GM12878 (cell line): ENCODE data around the gene CCDC138. TPM values are rescaled to one million over a fixed set of nuclear protein-coding genes. Genes with fewer than 3 reads are reported as not detected.

Experiments
- ATAC-seq: fragments of 200-7000 bp; cut with Tn5 transposase; 3 replicates; pipeline ENCODE4 v1.9.1; 2020; ENCODE audit warnings: mild to moderate bottlenecking, moderate library complexity
- BruUV-seq: library from RNA; stranded (reverse); fragments of 400-500 nt; replicated peaks from 2 replicates; lab custom pipeline; 2021; lab: Mats Ljungman, UMichigan
- CTCF ChIA-PET: fragments of 300-600 bp; sonication (Branson Sonifier 250); formaldehyde crosslinking; extraction: SDS; loops from one replicate; lab custom pipeline; 2021; ENCODE audit warnings: inconsistent platforms; lab: Yijun Ruan, JAX
- POLR2A ChIA-PET: fragments of 350-600 bp; formaldehyde crosslinking; extraction: SDS; loops from one replicate; lab custom pipeline; 2021; ENCODE audit warnings: inconsistent platforms; lab: Charles Lee
- RAD21 ChIA-PET: fragments of 300-600 bp; sonication (Branson Sonifier 250); formaldehyde crosslinking; loops from one replicate; lab custom pipeline; 2023; ENCODE audit warnings: antibody characterized with exemption; ENCODE audit not compliant: unreplicated experiment; lab: Charles Lee
- SMC1A ChIA-PET: fragments of 300-600 bp; sonication (Branson Sonifier 250); formaldehyde crosslinking; loops from one replicate; lab custom pipeline; 2023; ENCODE audit not compliant: unreplicated experiment, uncharacterized antibody; lab: Charles Lee
- DNase-seq: peaks from one replicate; pipeline ENCODE4 v3.0.0-alpha.2; 2011; ENCODE audit warnings: low read depth, low spot score
- FAIRE-seq: peaks from 3 replicates; lab custom pipeline; 2011; peaks lifted over from hg19 to GRCh38; lab: Jason Lieb, UNC
- H2AFZ ChIP-seq: 2 replicates; pipeline ENCODE4 v1.6.0; 2011; ENCODE audit warnings: low read depth, low read length, control low read depth; ENCODE audit not compliant: control insufficient read depth
- H3K27ac ChIP-seq: 2 replicates; pipeline ENCODE4 v1.5.1; 2011; ENCODE audit warnings: control low read depth; ENCODE audit not compliant: control insufficient read depth, insufficient read depth
- H3K27me3 ChIP-seq, 2 experiments: replicated peaks in 1 of 2; 2 replicates each; pipeline versions ENCODE4 v1.6.0 to v1.6.1; 2011; ENCODE audit warnings: low read length in 1 of 2; ENCODE audit not compliant: control insufficient read depth in 2 of 2, insufficient read depth in 2 of 2
- H3K36me3 ChIP-seq, 2 experiments: 2 replicates each; pipeline ENCODE4 v1.5.1; 2011; ENCODE audit warnings: low read length in 1 of 2; ENCODE audit not compliant: control insufficient read depth in 2 of 2, insufficient read depth in 2 of 2
- H3K4me1 ChIP-seq: 2 replicates; pipeline ENCODE4 v1.6.1; 2011; ENCODE audit warnings: mild to moderate bottlenecking, low read length, moderate library complexity, mixed read lengths; ENCODE audit not compliant: control insufficient read depth, insufficient read depth
- H3K4me2 ChIP-seq: 2 replicates; pipeline ENCODE4 v1.6.0; 2011; ENCODE audit warnings: control low read depth; ENCODE audit not compliant: control insufficient read depth, insufficient read depth
- H3K4me3 ChIP-seq: fragments of 200-600 bp; sonication (generic); 2 replicates; pipeline ENCODE4 v1.5.1; 2016
- H3K79me2 ChIP-seq: 2 replicates; pipeline ENCODE4 v1.6.0; 2011; ENCODE audit warnings: low read length; ENCODE audit not compliant: control insufficient read depth, insufficient read depth
- H3K9ac ChIP-seq: 2 replicates; pipeline ENCODE4 v1.8.0; 2011; ENCODE audit warnings: low read length, control low read depth, mixed read lengths; ENCODE audit not compliant: control insufficient read depth, insufficient read depth
- H3K9me3 ChIP-seq: replicated peaks from 3 replicates; pipeline ENCODE4 v1.5.1; 2011; ENCODE audit warnings: mild to moderate bottlenecking, low read length; ENCODE audit not compliant: control insufficient read depth, insufficient read depth
- H4K20me1 ChIP-seq: 2 replicates; pipeline ENCODE4 v1.6.0; 2011; ENCODE audit not compliant: control insufficient read depth, insufficient read depth
- ATF7 ChIP-seq: fragments of 450-650 bp; IDR thresholded peaks from 2 replicates; pipeline ENCODE4 v1.6.1; 2016; ENCODE audit warnings: low read depth, mild to moderate bottlenecking
- BRCA1 ChIP-seq: IDR thresholded peaks from 2 replicates; pipeline ENCODE4 v1.6.1; 2011; ENCODE audit warnings: low read depth, low read length, improper control_type of control experiment
- CREB1 ChIP-seq: IDR thresholded peaks from 2 replicates; pipeline ENCODE4 v1.6.1; 2012; ENCODE audit warnings: low read depth, mild to moderate bottlenecking, inconsistent platforms
- EED ChIP-seq: sonication (generic); IDR thresholded peaks from 2 replicates; pipeline ENCODE4 v1.6.1; 2016; ENCODE audit warnings: antibody characterized with exemption, low read depth
- HCFC1 ChIP-seq: fragments of 150-350 bp; IDR thresholded peaks from 2 replicates; pipeline ENCODE4 v1.6.1; 2014; ENCODE audit warnings: low read length
- MAX ChIP-seq: IDR thresholded peaks from 2 replicates; pipeline ENCODE4 v1.6.1; 2012; ENCODE audit warnings: low read depth, low read length, improper control_type of control experiment
- MYC ChIP-seq: IDR thresholded peaks from 2 replicates; pipeline ENCODE4 v1.6.1; 2011; ENCODE audit warnings: mild to moderate bottlenecking, low read length, moderate library complexity, inconsistent platforms; ENCODE audit not compliant: insufficient read depth, insufficient replicate concordance, insufficient read length, severe bottlenecking
- NFYA ChIP-seq: IDR thresholded peaks from 2 replicates; pipeline ENCODE4 v1.6.1; 2011; ENCODE audit warnings: low read depth, mild to moderate bottlenecking, low read length, improper control_type of control experiment, borderline replicate concordance
- NR2C2 ChIP-seq: IDR thresholded peaks from 2 replicates; pipeline ENCODE4 v1.6.1; 2011; ENCODE audit warnings: borderline replicate concordance, low read depth; ENCODE audit not compliant: control insufficient read depth, insufficient read length
- NR2F1 ChIP-seq: fragments of 450-650 bp; conservative IDR thresholded peaks from 2 replicates; pipeline ENCODE4 v1.6.1; 2017; ENCODE audit warnings: mild to moderate bottlenecking
- STAT1 ChIP-seq: fragments of 450-650 bp; conservative IDR thresholded peaks from 2 replicates; pipeline ENCODE4 v1.6.1; 2014; ENCODE audit warnings: antibody characterized with exemption, mild to moderate bottlenecking
- WGBS: methylation state at CpG from one replicate; pipeline ENCODE4 v1.1.6; 2016; ENCODE audit warnings: low lambda C conversion rate; ENCODE audit not compliant: insufficient replicate concordance, insufficient coverage; ENCODE audit errors: missing lambda C conversion rate; 5-methylcytosine and 5-hydroxymethylcytosine counted together
- in situ Hi-C: fragments of 300-500 bp; cut with MboI; formaldehyde crosslinking; loops from 9 replicates; pipeline ENCODE4 v1.14.3; 2018; ENCODE audit warnings: mixed read lengths
- intact Hi-C: fragments of 100-400 bp; cut with micrococcal nuclease; formaldehyde crosslinking; loops from one replicate; pipeline ENCODE4 v1.14.2; 2022; ENCODE audit not compliant: unreplicated experiment
- polyA plus RNA-seq, 11 experiments: library from polyadenylated mRNA; depleted of rRNA in 4 of 11; unstranded in 6 of 11; stranded (reverse) in 5 of 11; fragments of >200 nt; fragmentation: Nextera tagmentation in 4 of 11; fragmentation: Illumina TruSeq in 1 of 11; extraction: Ambion mirVana in 4 of 11; extraction: Trizol in 1 of 11; gene quantifications; 1 replicate in 1 of 11; 2 replicates in 10 of 11; pipeline versions ENCODE4 v1.2.1 to v1.2.3, GENCODE V29; 2011 to 2016; ENCODE audit warnings: inconsistent platforms in 2 of 11, missing spikeins in 2 of 11, low read depth in 1 of 11
- total RNA-seq, 4 experiments: library from RNA; depleted of rRNA in 3 of 4; stranded (reverse); fragments of >200 nt in 3 of 4; fragmentation: Illumina TruSeq in 1 of 4; extraction: Trizol in 1 of 4; gene quantifications; 2 replicates each; pipeline versions ENCODE4 v1.2.1 to v1.2.3, GENCODE V29; 2013 to 2021
- TF ChIP-seq, protein P1 (sequence below), 3 experiments: IDR thresholded peaks in 2 of 3; conservative IDR thresholded peaks in 1 of 3; 2 replicates each; pipeline ENCODE4 v1.5.1; 2011; ENCODE audit warnings: low read depth in 3 of 3, low read length in 3 of 3, mild to moderate bottlenecking in 3 of 3, control low read depth in 2 of 3, moderate library complexity in 2 of 3, inconsistent platforms in 1 of 3, mixed read lengths in 1 of 3; ENCODE audit not compliant: control insufficient read depth in 2 of 3, insufficient read depth in 1 of 3; ENCODE audit errors: extremely low read depth in 1 of 3
- TF ChIP-seq, protein P2 (sequence below): fragments of 450-650 bp; IDR thresholded peaks from 2 replicates; pipeline ENCODE4 v1.6.1; 2016; ENCODE audit warnings: mild to moderate bottlenecking

CCDC138 gene
- total and polyA plus RNA-seq, 10 of the 15 experiments (the other 5 are each of a cell fraction or from before 2014, with no cell fraction given), result 7.9 to 19.4 (median 13.0) TPM

DNA sequence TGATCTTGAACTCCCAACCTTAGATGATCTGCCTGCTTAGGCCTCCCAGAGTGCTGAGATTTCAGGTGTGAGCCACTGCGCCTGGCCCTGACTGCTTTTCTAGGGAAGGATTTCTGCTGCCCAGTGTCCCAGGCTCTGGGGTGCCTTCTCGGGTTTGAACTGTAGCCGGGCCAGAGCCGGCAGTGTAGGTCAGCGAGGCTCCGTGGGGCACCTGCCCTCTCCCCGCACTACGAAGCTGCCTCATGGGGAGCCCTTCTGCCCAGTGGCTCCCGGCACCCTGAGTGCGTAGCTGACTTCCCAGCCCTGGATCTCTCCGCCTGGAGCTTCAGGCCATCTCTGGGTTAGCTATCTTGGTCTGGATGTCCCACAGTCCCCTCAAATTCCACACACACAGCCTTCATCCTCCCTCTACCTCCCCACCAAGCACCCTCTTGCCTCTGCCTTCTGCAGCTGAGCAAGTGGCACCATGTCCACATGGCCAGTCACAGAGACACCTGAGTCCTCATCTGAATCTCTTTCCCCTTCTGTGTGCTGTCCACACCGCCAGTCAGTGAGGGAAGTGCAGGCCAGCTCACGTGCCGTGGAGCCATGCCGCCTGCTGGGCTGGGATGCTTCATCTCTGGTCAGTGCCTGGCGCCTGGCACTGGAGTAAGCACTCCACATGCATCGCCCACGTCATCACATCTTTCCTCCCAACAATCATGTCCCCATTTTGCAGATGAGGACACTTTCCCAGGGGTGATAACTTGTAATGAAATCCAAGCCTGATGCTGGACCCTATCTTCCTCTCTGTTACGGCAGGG lies 133.2 kb downstream of the CCDC138 start:
- in situ Hi-C loops (no loop called here), intact Hi-C loops (no loop called here)
- FAIRE-seq (no peak), DNase-seq (no peak), ATAC-seq (no peak)
- Histone ChIP-seq H4K20me1 (no peaks in the 10 kb centered on the region), H3K36me3 (no peaks in the 10 kb centered on the region), H3K4me2 (no peak overlapping the region), H2AFZ (no peak overlapping the region), H3K27me3 (peaks cover 0 to 3% of the 10 kb centered on the region in 2 experiments; a peak in 2 of 4 replicates), H3K9me3 (no peaks in the 10 kb centered on the region), H3K9ac (no peak overlapping the region), H3K27ac (no peak overlapping the region), H3K79me2 (no peaks in the 10 kb centered on the region), H3K4me1 (no peaks in the 10 kb centered on the region), H3K4me3 (no peak overlapping the region)
- ChIA-PET RAD21 (no interaction called here), POLR2A (no interaction called here), SMC1A (interaction anchor here (0.6 kb wide), 1 partner anchor 392 kb away, joined by 3 read pairs; no protein-coding TSS in a partner anchor), CTCF (no interaction called here)
- TF ChIP-seq, protein P1, sequence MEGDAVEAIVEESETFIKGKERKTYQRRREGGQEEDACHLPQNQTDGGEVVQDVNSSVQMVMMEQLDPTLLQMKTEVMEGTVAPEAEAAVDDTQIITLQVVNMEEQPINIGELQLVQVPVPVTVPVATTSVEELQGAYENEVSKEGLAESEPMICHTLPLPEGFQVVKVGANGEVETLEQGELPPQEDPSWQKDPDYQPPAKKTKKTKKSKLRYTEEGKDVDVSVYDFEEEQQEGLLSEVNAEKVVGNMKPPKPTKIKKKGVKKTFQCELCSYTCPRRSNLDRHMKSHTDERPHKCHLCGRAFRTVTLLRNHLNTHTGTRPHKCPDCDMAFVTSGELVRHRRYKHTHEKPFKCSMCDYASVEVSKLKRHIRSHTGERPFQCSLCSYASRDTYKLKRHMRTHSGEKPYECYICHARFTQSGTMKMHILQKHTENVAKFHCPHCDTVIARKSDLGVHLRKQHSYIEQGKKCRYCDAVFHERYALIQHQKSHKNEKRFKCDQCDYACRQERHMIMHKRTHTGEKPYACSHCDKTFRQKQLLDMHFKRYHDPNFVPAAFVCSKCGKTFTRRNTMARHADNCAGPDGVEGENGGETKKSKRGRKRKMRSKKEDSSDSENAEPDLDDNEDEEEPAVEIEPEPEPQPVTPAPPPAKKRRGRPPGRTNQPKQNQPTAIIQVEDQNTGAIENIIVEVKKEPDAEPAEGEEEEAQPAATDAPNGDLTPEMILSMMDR (IDR thresholded peaks at IDR 0.05 in 2 of 3, conservative IDR thresholded peaks at IDR 0.05 in 1 of 3; ENCODE audit: control insufficient read depth in 2 of 3, extremely low read depth in 1 of 3, insufficient read depth in 1 of 3, low read depth in 3 of 3, low read length in 3 of 3), result no peak
- TF ChIP-seq NR2F1, result no peak
- no peak for TF ChIP-seq ATF7
- TF ChIP-seq STAT1, result no peak
- TF ChIP-seq, protein P2, sequence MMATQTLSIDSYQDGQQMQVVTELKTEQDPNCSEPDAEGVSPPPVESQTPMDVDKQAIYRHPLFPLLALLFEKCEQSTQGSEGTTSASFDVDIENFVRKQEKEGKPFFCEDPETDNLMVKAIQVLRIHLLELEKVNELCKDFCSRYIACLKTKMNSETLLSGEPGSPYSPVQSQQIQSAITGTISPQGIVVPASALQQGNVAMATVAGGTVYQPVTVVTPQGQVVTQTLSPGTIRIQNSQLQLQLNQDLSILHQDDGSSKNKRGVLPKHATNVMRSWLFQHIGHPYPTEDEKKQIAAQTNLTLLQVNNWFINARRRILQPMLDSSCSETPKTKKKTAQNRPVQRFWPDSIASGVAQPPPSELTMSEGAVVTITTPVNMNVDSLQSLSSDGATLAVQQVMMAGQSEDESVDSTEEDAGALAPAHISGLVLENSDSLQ, result no peak
- TF ChIP-seq NFYA, result no peak
- no peak for TF ChIP-seq BRCA1
- TF ChIP-seq HCFC1, result no peak
- no peak for TF ChIP-seq MYC
- TF ChIP-seq CREB1, result no peak
- no peak for TF ChIP-seq EED
- TF ChIP-seq NR2C2, result no peak
- no peak for TF ChIP-seq MAX
- 42% methylated on average over 19 of the region's 19 CpGs for WGBS
- BruUV-seq, result no TSS peak
